ENCODE measurements around the gene CUEDC2. TPM values are rescaled to one million over a fixed set of nuclear protein-coding genes. Genes with fewer than 3 reads are reported as not detected.
A peak's percentile ranks its signal among the peaks of the same experiment; 100 is the strongest.

CUEDC2 gene
- 45.2 TPM for total RNA-seq

DNA sequence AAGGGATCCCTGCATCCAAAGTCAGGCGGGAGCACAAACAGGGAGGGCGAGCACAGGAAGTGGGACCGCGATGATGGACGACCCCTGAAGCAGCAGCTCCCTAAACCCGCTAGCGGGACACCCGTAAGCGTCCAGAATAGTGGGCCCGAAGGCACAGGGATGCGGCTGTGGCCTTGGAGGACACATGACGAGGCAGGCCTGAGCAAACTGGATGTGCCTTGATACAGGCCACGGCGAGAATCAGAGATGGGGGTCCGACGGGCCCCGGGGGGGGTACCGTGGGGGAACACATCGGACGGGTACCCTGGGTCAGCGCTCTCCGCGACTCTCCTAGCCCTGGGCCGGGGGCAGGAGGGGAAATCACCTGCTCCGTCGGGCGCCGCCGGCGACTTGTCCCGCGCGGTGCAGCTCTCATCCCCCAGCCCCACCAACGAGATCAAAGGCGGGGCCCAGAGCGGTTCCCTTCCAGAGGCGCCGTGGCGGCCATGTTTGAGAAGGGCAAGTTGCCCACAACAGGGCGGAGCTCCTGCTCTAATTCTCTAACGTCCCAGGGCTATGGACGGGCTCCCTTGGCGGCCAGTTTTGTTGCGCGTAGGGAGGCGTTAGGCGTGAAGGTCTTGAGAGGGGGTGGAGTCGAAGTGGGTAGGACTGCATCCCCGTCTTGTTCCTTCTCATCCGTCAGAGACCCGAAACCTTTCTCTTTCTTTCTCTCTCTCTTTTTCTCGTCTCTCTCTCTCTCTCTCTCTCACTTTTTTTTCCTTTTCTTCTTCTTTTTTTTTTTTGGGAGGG lies at the start of gene CUEDC2:
CUEDC2 (minus strand) TSS at position 413 of the 789 bp plus-strand sequence. CDS start 7,386 bp downstream, outside the sequence.
- peak; percentile 83 to 98 (median 96) for DNase-seq (ENCODE audit: low read depth in 2 of 3, low spot score in 2 of 3)

GRCh38 chr10:102480396-102480795 lies 48.0 kb upstream of the CUEDC2 start:
- DNase-seq (ENCODE audit: low read depth in 2 of 3, low spot score in 2 of 3), result no peak

GRCh38 chr10:102479651-102480050 lies 47.3 kb upstream of the CUEDC2 start:
- no peak for DNase-seq (ENCODE audit: low read depth in 2 of 3, low spot score in 2 of 3)

DNA sequence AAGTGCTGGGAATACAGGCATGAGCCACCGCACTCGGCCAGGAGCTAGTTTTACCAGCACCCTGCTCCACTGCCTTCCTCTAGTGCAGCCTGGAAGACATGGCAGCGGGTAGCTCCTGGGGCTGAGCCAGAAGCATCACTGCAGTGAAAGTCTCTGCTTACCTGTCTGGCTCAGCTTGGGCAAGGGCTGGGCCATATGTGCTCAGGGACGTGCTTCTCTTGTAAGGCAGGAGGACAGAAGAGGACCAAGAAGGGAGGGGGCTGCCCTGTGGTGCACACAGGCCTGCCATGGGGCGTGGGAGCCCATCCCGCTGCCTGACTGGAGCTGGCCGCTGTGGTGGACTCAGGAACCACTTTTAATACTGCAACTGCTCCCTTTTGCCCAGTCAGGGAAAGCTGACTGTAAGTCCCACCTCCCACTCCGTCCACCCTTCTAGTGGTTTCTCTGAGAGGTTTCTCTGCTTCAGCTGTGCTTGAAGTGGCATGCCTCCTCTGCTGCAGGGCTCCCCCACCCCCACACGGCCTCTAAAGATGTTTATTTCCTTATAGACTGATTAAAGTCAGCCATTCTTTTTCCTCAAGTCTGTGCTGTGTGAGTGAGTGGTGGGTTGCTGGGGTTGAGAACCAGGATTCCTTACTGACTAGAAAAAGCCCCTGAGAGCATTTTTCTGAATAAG lies 44.2 kb upstream of the CUEDC2 start:
- DNase-seq (ENCODE audit: low read depth in 2 of 3, low spot score in 2 of 3), result no peak

DNA sequence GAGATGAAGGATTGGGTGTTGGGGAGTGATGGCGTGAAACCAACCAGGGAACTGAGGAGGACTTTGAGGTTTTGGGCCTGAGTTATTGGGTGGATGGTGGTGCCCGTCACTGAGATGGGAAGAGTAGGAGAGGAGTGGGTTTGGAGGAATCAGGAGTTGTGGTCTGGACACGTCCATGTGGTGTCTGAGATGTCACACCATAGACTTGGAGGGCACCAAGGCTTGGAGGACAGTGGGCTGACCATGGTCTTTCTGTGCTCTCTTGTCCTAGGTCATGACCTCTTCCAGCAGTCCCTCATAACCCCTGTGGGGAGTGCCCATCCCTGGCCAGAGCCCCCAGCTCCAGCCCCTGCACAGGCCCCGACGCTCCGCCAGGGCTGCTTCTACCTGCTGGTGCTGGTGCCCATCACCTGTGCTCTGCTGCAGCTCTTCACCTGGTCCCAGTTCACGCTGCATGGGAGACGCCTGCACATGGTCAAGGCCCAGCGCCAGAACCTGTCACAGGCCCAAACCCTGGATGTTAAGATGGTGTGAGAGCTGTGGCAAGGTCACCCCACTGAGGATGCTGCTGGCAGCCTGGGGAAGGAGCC lies 43.2 kb upstream of the CUEDC2 start:
- DNase-seq (ENCODE audit: low read depth in 2 of 3, low spot score in 2 of 3), result no peak

- no peak for DNase-seq (ENCODE audit: low read depth in 2 of 3, low spot score in 2 of 3)
These were observed 41.3 kb upstream of the CUEDC2 start for GRCh38 chr10:102473445-102474331.

DNA sequence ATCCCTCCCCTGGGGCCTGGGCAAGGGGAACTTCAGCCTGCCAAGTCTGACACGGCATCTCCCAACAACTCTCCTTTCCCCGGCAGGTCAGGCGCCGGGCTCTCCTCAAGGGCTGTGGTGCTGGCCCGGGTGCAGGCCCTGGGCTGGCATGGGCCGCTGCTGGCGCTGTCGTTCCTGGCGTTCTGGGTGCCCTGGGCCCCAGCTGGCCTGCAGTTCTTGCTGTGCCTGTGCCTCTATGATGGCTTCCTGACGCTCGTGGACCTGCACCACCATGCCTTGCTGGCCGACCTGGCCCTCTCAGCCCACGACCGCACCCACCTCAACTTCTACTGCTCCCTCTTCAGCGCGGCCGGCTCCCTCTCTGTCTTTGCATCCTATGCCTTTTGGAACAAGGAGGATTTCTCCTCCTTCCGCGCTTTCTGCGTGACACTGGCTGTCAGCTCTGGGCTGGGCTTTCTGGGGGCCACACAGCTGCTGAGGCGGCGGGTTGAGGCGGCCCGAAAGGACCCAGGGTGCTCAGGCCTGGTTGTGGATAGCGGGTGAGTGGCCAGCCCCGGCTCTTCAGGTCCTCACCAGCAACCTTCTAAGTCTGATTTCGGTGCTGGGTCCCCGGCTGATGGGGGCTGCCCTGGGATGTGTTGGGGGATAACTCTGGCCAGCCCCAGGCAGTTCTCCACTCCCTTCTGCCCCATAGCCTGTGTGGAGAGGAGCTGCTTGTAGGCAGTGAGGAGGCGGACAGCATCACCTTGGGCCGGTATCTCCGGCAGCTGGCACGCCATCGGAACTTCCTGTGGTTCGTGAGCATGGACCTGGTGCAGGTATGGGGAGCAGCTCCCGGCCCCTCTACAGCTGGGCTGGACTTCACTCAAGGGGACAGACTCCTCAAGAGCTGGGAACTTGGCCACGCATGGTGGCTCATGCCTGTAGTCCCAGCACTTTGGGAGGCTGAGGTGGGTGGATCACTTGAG lies 38.5 kb upstream of the CUEDC2 start:
- no peak for DNase-seq (ENCODE audit: low read depth in 2 of 3, low spot score in 2 of 3)

DNA sequence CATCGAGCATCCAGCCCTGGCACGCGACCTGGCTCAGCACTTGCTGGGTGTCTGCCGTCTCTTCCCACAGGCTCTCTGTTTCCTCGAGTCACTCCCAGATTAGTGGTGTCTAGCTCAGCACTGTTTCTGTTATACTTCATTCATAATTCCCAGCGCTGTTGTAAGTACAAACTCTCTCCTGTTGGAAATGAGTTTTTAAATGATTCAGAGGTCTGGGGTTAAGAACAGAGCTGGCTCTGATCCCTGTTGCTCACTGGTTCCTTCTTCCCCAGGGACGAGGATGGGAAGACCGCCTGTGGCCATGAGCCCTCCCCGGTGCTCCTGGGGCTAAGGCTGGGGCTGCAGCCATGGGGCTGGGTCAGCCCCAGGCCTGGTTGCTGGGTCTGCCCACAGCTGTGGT lies 36.3 kb upstream of the CUEDC2 start:
- no peak for DNase-seq (ENCODE audit: low read depth in 2 of 3, low spot score in 2 of 3)

GRCh38 chr10:102467971-102468438 lies 35.6 kb upstream of the CUEDC2 start:
- no peak for DNase-seq (ENCODE audit: low read depth in 2 of 3, low spot score in 2 of 3)

GRCh38 chr10:102467318-102467717 lies 34.9 kb upstream of the CUEDC2 start:
- no peak for DNase-seq (ENCODE audit: low read depth in 2 of 3, low spot score in 2 of 3)

GRCh38 chr10:102465466-102465865 lies 33.1 kb upstream of the CUEDC2 start:
- no peak for DNase-seq (ENCODE audit: low read depth in 2 of 3, low spot score in 2 of 3)

- DNase-seq (ENCODE audit: low read depth in 2 of 3, low spot score in 2 of 3), result no peak
These were observed 31.6 kb upstream of the CUEDC2 start for GRCh38 chr10:102463983-102464382.

DNA sequence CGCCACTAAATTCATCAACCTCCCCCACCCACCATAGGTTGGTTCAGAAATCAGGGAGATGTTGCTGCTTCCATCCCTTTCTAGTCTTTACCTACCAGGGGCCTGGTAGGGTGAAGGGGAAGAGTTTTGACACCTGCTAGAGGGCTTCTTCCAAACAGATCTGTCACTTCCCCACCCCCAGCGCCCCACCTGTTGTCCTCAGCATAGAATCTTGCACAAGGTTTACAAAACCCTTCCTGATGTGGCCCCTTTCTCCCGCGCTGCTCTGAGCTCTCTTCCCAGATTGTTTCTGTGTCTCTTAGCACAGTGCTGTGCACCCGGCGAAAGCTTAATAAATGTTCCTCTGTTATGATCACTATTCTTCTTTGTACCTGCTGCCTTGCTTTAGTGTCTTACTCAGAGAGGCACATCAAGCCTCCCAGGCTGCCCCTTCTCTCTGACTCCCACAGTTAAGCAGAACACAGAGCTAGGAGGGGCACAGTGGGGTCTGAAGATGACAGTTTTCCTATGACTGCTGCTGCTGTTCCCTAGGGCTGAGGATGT lies 30.2 kb upstream of the CUEDC2 start:
- DNase-seq (ENCODE audit: low read depth in 2 of 3, low spot score in 2 of 3), result no peak

DNA sequence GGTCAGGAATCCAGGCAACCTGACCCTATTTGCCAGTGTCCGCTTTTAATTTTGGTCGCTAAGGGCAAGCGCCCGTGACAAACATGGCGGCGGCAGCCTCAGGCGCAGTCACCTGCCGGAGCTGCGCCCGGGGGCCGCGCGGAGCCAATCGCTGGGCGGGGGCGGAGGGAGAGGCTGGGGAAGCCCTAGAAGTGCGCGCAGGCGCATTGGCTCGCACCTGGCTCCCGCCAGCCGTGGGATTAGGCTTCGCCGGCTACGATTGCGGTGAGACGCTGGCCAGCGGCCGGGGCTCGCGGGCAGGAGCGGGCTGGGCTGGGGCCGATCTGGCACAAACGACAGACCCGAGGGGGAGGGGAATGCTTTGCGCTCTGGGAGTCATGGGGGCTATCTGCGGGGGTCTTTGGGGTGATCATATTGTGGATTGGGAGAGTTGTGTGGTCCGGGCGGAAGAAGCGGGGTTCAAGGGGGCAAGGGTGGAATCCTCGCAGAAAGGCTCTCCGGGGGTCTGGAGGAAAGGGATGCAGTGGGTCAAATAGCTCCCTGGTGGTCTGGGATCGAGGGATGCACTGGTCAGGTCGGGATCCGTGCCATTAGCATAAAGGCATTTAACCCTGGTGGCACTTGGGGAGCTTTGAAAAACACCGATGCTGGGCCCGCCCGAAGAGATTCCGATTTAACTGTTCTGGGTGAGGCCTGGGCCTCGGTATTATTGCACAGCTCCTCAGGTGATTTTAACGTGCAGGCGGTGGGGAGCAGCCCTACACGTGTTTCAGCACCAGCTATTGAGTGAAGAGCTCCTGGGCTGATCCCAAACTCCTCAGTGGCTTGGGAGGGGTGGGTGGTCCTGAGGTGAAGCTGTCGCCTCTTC lies 29.0 kb upstream of the CUEDC2 start:
- peak; percentile 84 to 92 (median 88) for DNase-seq (ENCODE audit: low read depth in 2 of 3, low spot score in 2 of 3)

DNA sequence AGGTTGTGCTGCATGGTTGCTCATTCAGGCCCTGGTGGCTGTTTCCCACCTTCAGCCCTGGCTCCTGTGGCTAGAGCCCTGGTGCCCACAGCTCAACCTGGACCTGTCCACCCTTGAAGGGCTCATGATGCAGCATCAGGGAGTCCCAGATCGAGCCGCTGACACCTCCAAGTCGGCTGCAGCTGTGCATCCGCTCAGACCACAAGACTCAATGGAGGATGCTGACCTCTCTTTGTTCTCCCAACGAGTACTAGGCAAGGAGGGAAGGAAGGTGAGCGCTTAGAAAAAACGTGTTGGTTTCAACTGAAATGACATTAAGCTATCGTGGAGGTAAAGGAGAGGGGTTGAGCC lies 28.4 kb upstream of the CUEDC2 start:
- DNase-seq (ENCODE audit: low read depth in 2 of 3, low spot score in 2 of 3), result no peak

- DNase-seq (ENCODE audit: low read depth in 2 of 3, low spot score in 2 of 3), result no peak
These were observed 26.3 kb upstream of the CUEDC2 start for GRCh38 chr10:102458656-102459055.

DNA sequence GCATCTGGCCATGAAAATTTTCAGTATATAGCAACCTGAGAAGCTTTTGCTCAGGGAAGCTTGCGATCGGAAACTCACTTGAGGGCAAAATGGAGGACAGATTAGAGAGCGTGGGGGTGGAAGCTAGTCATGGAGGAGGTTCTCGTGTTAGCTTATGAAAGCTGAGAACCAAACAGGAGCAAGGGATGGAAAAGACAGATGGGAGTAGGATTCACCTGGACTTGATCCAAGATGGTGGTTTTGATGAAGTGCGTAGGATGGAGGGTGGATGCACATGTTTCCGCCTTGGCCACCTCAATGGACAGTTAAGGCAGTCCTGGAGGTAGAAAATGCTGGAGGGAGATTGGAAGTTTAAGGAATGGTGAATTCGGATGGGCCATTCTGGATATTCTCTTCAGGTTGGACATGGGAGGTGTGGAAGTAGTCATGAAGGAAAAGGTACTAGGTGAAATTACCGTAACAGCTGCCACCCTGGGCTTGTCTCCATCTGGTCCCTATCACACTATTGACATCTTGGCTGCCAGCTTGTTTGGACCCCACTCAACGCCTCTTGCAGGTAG lies 25.3 kb upstream of the CUEDC2 start:
- DNase-seq (ENCODE audit: low read depth in 2 of 3, low spot score in 2 of 3), result no peak

GRCh38 chr10:102455893-102456471 lies 23.6 kb upstream of the CUEDC2 start:
- no peak for DNase-seq (ENCODE audit: low read depth in 2 of 3, low spot score in 2 of 3)
